Thyroid gland (tissue), 4 donors: ENCODE data around the gene SLC8A1. TPM values are rescaled to one million over a fixed set of nuclear protein-coding genes. Genes with fewer than 3 reads are reported as not detected.

Experiments
- DNase-seq, 2 donors: peaks; one replicate each; pipeline ENCODE4 v3.0.0-alpha.2; 2019
- H3K27ac ChIP-seq, 3 donors: fragments of 200-600 bp; sonication (generic); 1 replicate in 2 of 3; 2 replicates in 1 of 3; pipeline ENCODE4 v1.5.1; 2016 to 2019; ENCODE audit warnings: mild to moderate bottlenecking in 1 of 3, moderate library complexity in 1 of 3
- H3K27me3 ChIP-seq: fragments of 200-600 bp; sonication (generic); one replicate; pipeline ENCODE4 v1.5.1; 2019
- H3K36me3 ChIP-seq, 2 donors: fragments of 200-600 bp; sonication (generic); one replicate each; pipeline ENCODE4 v1.5.1; 2016 to 2019
- H3K4me1 ChIP-seq, 2 donors: fragments of 200-600 bp; sonication (generic); one replicate each; pipeline ENCODE4 v1.5.1; 2017 to 2019
- H3K4me3 ChIP-seq, 3 donors: fragments of 200-600 bp; sonication (generic); replicated peaks in 1 of 3; 1 replicate in 2 of 3; 2 replicates in 1 of 3; pipeline ENCODE4 v1.5.1; 2016; ENCODE audit warnings: mild to moderate bottlenecking in 1 of 3
- H3K9me3 ChIP-seq: fragments of 200-600 bp; sonication (generic); one replicate; pipeline ENCODE4 v1.5.1; 2017
- CTCF ChIP-seq, 6 experiments: fragments of 200-600 bp in 3 of 6; fragments of 450-650 bp in 3 of 6; sonication (generic) in 3 of 6; IDR thresholded peaks; one replicate each; pipeline ENCODE4 v1.5.1; 2016 to 2019; ENCODE audit warnings: antibody characterized with exemption in 6 of 6, mild to moderate bottlenecking in 2 of 6, inconsistent platforms in 1 of 6, moderate library complexity in 1 of 6
- POLR2A ChIP-seq, 2 donors: fragments of 450-650 bp; IDR thresholded peaks; one replicate each; pipeline ENCODE4 v1.6.1; 2017; ENCODE audit warnings: antibody characterized with exemption in 2 of 2, mild to moderate bottlenecking in 2 of 2, moderate library complexity in 1 of 2
- WGBS, 2 donors: methylation state at CpG; one replicate each; pipeline ENCODE4 v1.1.5; 2017; 5-methylcytosine and 5-hydroxymethylcytosine counted together
- intact Hi-C: fragments of 100-400 bp; cut with DNase I; formaldehyde crosslinking; loops from one replicate; pipeline ENCODE4 v1.15.1; 2023
- total RNA-seq, 4 donors: library from RNA; depleted of rRNA; stranded (reverse); fragments of >200 nt; gene quantifications; one replicate each; pipeline ENCODE4 v1.2.3, GENCODE V29; 2016

Gene SLC8A1
- total RNA-seq, 4 donors from 2014 or later = 2.0 to 5.1 (median 4.4) TPM

- intact Hi-C loops = no loop called here
- no peaks in the 10 kb centered on the region for H3K9me3 ChIP-seq
- no peak overlapping the region for H3K27ac ChIP-seq
- H3K27me3 ChIP-seq = no peaks in the 10 kb centered on the region
- DNase-seq = no peak
- no peaks in the 10 kb centered on the region for H3K36me3 ChIP-seq
- H3K4me1 ChIP-seq = peaks cover 4 to 20% of the 10 kb centered on the region in 2 donors
- 56 to 75% methylated on average over 1 of the region's 1 CpG for WGBS, 2 donors
- TF ChIP-seq CTCF (IDR thresholded peaks at IDR 0.05) (no peak), POLR2A (IDR thresholded peaks at IDR 0.05) (no peak)
- no peak overlapping the region for H3K4me3 ChIP-seq
Observed at GRCh38 chr2:40094451-40094850, 357.4 kb downstream of the SLC8A1 start.

- H3K27me3 ChIP-seq = no peaks in the 10 kb centered on the region
- peaks cover 4 to 20% of the 10 kb centered on the region in 2 donors for H3K4me1 ChIP-seq
- H3K4me3 ChIP-seq = no peak overlapping the region
- WGBS, 2 donors = 31 to 32% methylated on average over 6 of the region's 6 CpGs
- H3K36me3 ChIP-seq = no peaks in the 10 kb centered on the region
- no peak for DNase-seq
- H3K9me3 ChIP-seq = no peaks in the 10 kb centered on the region
- no peak for TF ChIP-seq POLR2A (IDR thresholded peaks at IDR 0.05)
- TF ChIP-seq CTCF (IDR thresholded peaks at IDR 0.05) = no peak
- intact Hi-C loops = no loop called here
- H3K27ac ChIP-seq = no peak overlapping the region
Observed at GRCh38 chr2:40093021-40093675, 358.7 kb downstream of the SLC8A1 start.

GRCh38 chr2:40090044-40090443 is 361.8 kb downstream of the SLC8A1 start:
- Histone ChIP-seq H3K27me3 (no peaks in the 10 kb centered on the region), H3K9me3 (no peaks in the 10 kb centered on the region)

GRCh38 chr2:40087927-40088326 is 364.0 kb downstream of the SLC8A1 start:
- 95% methylated on average over 5 to 7 of the region's 7 CpGs for WGBS, 2 donors
- no peak overlapping the region for H3K27ac ChIP-seq
- no peak for TF ChIP-seq CTCF (IDR thresholded peaks at IDR 0.05)
- TF ChIP-seq POLR2A (IDR thresholded peaks at IDR 0.05) = no peak

More at GRCh38 chr2:40090044-40090443, 361.8 kb downstream of the SLC8A1 start:
- intact Hi-C loops = no loop called here
- DNase-seq = no peak
- no peak overlapping the region for H3K4me3 ChIP-seq
- peaks cover 4 to 19% of the 10 kb centered on the region in 2 donors for H3K4me1 ChIP-seq
- H3K27ac ChIP-seq = no peak overlapping the region
- TF ChIP-seq CTCF (IDR thresholded peaks at IDR 0.05) (no peak), POLR2A (IDR thresholded peaks at IDR 0.05) (no peak)
- no peaks in the 10 kb centered on the region for H3K36me3 ChIP-seq
- 90 to 93% methylated on average over 3 of the region's 3 CpGs for WGBS, 2 donors

GRCh38 chr2:40087434-40087833 is 364.5 kb downstream of the SLC8A1 start:
- H3K4me3 ChIP-seq = no peak overlapping the region
- H3K9me3 ChIP-seq = no peaks in the 10 kb centered on the region
- H3K4me1 ChIP-seq = no peaks in the 10 kb centered on the region
- intact Hi-C loops = no loop called here
- H3K36me3 ChIP-seq = no peaks in the 10 kb centered on the region
- no peak for TF ChIP-seq CTCF (IDR thresholded peaks at IDR 0.05)
- TF ChIP-seq POLR2A (IDR thresholded peaks at IDR 0.05) = no peak
- 78 to 84% methylated on average over 5 of the region's 5 CpGs for WGBS, 2 donors
- no peak overlapping the region for H3K27ac ChIP-seq
- no peak for DNase-seq
- no peaks in the 10 kb centered on the region for H3K27me3 ChIP-seq

More at GRCh38 chr2:40087927-40088326, 364.0 kb downstream of the SLC8A1 start:
- no peak for DNase-seq
- no peaks in the 10 kb centered on the region for H3K27me3 ChIP-seq
- H3K36me3 ChIP-seq = no peaks in the 10 kb centered on the region
- peaks cover 0 to under 1% of the 10 kb centered on the region in 2 donors for H3K4me1 ChIP-seq
- intact Hi-C loops = no loop called here
- H3K9me3 ChIP-seq = no peaks in the 10 kb centered on the region
- H3K4me3 ChIP-seq = no peak overlapping the region
